ENCODE measurements around the gene SLC38A6. TPM values are rescaled to one million over a fixed set of nuclear protein-coding genes. Genes with fewer than 3 reads are reported as not detected.

SLC38A6 gene
- total RNA-seq, 1 donor from 2014 or later, result 14.4 TPM

DNA sequence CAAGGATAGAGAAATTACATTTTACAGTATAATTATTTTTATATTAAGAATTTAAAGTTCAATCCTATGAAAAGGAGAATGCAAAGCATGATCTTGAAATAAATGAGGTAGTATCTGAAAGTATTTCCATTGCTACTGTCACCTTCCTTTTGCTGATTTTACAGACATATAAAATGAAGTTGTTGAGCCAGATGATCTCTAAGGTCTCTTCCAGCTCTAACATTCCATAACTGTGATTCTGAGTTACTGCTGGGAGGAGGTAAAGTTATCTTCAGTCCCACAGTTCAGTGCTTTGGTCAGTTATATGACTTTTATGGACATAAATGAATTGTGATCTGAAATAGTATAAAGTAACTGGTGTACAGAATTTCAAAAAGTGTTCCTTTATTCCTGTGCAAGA, 52.8 kb downstream of the SLC38A6 start:
- TF ChIP-seq, protein P1, sequence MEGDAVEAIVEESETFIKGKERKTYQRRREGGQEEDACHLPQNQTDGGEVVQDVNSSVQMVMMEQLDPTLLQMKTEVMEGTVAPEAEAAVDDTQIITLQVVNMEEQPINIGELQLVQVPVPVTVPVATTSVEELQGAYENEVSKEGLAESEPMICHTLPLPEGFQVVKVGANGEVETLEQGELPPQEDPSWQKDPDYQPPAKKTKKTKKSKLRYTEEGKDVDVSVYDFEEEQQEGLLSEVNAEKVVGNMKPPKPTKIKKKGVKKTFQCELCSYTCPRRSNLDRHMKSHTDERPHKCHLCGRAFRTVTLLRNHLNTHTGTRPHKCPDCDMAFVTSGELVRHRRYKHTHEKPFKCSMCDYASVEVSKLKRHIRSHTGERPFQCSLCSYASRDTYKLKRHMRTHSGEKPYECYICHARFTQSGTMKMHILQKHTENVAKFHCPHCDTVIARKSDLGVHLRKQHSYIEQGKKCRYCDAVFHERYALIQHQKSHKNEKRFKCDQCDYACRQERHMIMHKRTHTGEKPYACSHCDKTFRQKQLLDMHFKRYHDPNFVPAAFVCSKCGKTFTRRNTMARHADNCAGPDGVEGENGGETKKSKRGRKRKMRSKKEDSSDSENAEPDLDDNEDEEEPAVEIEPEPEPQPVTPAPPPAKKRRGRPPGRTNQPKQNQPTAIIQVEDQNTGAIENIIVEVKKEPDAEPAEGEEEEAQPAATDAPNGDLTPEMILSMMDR (IDR thresholded peaks at IDR 0.05; ENCODE audit: unreplicated experiment), result no peak
- Mint-ChIP-seq H3K27ac (no peak overlapping the region), H3K36me3 (ENCODE audit: insufficient read depth) (no peaks in the 10 kb centered on the region), H3K4me1 (ENCODE audit: low read depth) (no peaks in the 10 kb centered on the region), H3K9me3 (ENCODE audit: low read depth) (no peaks in the 10 kb centered on the region), H3K27me3 (no peaks in the 10 kb centered on the region), H3K4me3 (ENCODE audit: low read depth) (no peak overlapping the region)
- no peak for DNase-seq (ENCODE audit: low spot score, unreplicated experiment)

DNA sequence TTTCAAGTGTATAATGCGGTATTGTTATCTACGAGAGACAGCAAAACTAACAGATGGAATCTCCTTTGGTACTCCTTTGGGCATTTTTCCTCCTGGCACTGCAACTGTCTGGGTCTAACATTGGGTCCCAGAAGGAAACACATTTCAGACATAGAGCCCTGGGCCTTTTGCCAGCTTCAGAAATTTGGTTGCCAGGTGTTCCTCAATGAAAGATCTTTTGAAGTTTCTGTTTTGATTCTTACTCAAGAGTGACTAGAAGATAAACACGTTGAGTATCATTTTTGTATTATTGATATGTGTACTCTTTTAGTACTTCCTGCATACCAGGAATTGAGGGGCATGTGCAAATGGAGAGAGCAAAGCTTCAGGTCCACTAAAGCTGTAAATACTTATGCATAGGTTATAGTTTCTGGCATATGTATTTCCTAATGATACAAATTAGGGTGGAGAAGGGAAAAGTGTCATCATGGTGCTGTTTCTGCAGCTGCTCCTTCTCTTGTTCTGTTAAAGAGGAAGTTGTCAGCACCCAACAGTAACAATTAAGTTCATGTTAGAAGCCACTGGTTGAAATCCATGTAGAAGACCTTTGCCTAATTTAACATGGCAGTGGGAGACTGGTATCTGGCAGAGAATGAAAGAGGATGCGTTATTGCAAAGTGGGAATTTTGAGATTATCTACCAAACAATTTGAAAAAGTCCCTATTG, 53.5 kb downstream of the SLC38A6 start:
- TF ChIP-seq, protein P1 (IDR thresholded peaks at IDR 0.05; ENCODE audit: unreplicated experiment), result no peak
- Mint-ChIP-seq H3K27ac (no peak overlapping the region), H3K9me3 (ENCODE audit: low read depth) (no peaks in the 10 kb centered on the region), H3K36me3 (ENCODE audit: insufficient read depth) (no peaks in the 10 kb centered on the region), H3K4me3 (ENCODE audit: low read depth) (no peak overlapping the region), H3K27me3 (no peaks in the 10 kb centered on the region), H3K4me1 (ENCODE audit: low read depth) (no peaks in the 10 kb centered on the region)
- DNase-seq (ENCODE audit: low spot score, unreplicated experiment), result no peak

DNA sequence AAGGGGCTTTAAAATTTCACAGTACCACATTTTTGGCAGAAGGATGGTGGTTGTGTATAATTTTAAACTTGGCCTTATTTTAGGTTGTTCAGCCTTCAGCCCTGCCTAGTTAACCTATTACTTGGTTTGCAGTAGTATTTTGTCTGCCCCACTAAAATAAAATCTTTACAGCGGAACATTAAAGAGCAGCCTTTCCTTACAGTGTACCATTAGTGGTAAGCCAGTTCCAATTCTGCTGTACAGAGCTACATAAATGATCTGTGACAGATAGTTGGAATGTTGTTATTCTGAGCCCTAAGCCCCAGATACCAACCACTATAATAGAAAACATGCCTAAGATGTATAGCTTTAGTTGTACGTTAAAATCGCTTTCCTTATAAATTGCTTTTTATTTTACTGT, 56.2 kb downstream of the SLC38A6 start:
- Mint-ChIP-seq H3K9me3 (ENCODE audit: low read depth) (no peaks in the 10 kb centered on the region), H3K4me1 (ENCODE audit: low read depth) (peaks cover under 1% of the 10 kb centered on the region), H3K36me3 (ENCODE audit: insufficient read depth) (no peaks in the 10 kb centered on the region), H3K4me3 (ENCODE audit: low read depth) (no peak overlapping the region), H3K27ac (no peak overlapping the region), H3K27me3 (no peaks in the 10 kb centered on the region)
- no peak for DNase-seq (ENCODE audit: low spot score, unreplicated experiment)
- TF ChIP-seq, protein P1 (IDR thresholded peaks at IDR 0.05; ENCODE audit: unreplicated experiment), result no peak

DNA sequence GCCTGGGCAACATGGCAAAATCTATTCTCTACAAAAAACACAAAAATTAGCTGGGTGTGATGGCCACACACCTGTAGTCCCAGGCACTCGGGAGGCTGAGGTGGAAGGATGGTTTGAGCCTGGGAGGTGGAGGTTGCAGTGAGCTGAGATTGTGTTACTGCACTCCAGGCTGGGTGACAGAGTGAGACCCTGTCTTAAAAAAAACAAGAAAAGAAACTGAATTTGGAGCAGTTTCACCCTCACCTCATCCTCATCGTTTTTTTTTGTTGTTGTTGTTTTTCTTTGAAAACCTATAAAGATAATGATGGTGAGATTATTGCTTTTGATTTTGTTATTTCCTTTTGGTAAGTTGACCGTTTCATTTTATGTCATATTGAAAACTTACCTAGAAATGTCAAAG, 60.7 kb downstream of the SLC38A6 start:
- no peak for DNase-seq (ENCODE audit: low spot score, unreplicated experiment)
- H3K4me3 Mint-ChIP-seq (ENCODE audit: low read depth), result no peak overlapping the region
- H3K27ac Mint-ChIP-seq, result no peak overlapping the region
- no peaks in the 10 kb centered on the region for H3K9me3 Mint-ChIP-seq (ENCODE audit: low read depth)
- TF ChIP-seq, protein P1 (IDR thresholded peaks at IDR 0.05; ENCODE audit: unreplicated experiment), result no peak
- H3K36me3 Mint-ChIP-seq (ENCODE audit: insufficient read depth), result no peaks in the 10 kb centered on the region
- H3K27me3 Mint-ChIP-seq, result no peaks in the 10 kb centered on the region
- peaks cover 6% of the 10 kb centered on the region for H3K4me1 Mint-ChIP-seq (ENCODE audit: low read depth)

DNA sequence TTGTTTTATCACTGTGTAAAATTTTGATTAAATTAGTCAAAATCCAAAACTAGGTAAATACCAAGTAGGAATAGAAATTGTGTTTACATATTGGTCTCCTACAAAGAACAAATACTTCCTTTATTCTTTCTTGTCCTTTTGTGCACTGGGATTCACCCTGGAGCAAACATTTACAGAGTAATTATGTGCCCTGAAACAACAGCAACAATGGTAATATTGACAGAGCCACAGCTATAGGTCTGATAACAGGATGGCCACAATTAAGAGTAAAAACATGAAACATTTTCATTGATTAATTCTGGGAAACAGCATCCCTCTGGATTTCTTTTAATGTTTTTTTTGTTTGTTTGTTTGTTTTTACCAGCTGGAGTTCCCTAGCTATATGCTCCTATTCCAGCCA, 61.2 kb downstream of the SLC38A6 start:
- H3K4me3 Mint-ChIP-seq (ENCODE audit: low read depth), result no peak overlapping the region
- H3K27ac Mint-ChIP-seq, result no peak overlapping the region
- peaks cover 6% of the 10 kb centered on the region for H3K4me1 Mint-ChIP-seq (ENCODE audit: low read depth)
- no peaks in the 10 kb centered on the region for H3K27me3 Mint-ChIP-seq
- TF ChIP-seq, protein P1 (IDR thresholded peaks at IDR 0.05; ENCODE audit: unreplicated experiment), result no peak
- no peaks in the 10 kb centered on the region for H3K36me3 Mint-ChIP-seq (ENCODE audit: insufficient read depth)
- no peaks in the 10 kb centered on the region for H3K9me3 Mint-ChIP-seq (ENCODE audit: low read depth)
- no peak for DNase-seq (ENCODE audit: low spot score, unreplicated experiment)
